Measurements from ENCODE around the gene OSBPL10.
A peak's percentile ranks its signal among the peaks of the same experiment; 100 is the strongest.

OSBPL10 gene

DNA sequence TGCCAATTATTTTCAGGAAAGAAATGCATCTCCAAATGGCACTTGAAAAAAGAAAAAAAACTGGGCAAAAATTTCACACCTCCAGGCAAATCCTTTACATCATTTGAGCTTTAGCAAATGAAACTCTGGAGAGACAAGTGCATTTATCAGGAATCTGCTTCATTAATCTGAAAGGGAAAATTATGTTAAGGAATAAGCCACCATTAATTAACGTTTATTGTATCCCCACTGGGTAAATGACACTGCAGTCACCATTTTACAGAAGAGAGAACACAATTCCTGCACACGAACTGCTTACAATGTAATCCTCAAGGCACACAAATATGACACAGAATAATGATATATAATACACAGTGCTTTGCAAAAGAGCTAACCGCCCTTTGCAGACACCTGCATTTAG, 217.3 kb downstream of the OSBPL10 start:
- DNase-seq, result no peak

DNA sequence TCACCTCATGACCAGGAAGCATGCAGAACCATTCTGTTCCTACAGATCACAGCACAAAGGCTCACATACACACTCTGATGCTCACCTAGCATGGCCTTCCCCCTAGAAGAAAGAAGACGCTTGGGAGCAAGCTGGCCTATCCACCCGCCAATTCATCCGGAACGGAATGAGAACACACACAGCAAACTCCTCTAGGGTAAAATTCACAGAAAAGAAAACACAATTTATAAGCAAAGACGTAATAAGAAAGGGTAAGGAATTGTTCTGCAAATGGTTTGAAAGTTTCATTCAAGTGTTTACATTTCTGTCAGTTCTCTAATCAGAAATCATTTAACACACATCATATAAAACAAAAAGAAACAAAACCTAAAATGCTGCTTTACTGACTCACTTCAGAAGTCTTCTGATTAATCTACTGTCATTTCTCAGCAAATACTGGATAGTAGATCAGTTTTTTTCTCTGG, 218.1 kb downstream of the OSBPL10 start:
- DNase-seq, result no peak

DNA sequence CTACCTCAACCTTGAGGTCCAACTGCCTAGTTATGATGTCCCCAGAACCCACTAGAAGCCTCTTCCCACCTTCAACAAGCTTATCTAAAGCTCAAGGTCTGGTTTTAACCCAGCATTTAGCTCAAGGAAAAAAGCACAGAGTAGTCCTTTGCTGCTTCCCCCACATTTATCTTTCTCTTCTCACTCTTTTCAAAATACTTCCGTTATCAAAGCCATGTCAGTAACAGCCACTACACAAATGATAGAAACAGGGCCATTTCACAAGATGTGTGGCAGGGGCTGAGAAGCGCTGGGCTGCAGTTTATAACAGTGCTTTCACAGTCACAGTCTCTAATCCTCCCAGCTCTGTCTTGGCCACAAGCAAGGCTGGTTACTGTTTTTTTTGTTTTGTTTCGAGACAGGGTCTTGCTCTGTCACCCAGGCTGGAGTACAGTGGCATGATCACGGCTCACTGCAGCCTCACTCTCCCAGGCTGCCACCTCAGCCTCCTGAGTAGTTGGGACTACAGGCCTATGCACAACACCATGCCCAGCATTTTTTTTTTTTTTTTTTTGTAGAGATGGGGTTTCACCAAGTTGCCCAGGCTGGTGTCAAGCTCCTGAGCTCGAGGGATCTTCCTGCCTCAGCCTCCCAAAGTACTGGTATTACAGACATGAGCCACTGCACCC, 218.8 kb downstream of the OSBPL10 start:
- peak; percentile 61 for DNase-seq

DNA sequence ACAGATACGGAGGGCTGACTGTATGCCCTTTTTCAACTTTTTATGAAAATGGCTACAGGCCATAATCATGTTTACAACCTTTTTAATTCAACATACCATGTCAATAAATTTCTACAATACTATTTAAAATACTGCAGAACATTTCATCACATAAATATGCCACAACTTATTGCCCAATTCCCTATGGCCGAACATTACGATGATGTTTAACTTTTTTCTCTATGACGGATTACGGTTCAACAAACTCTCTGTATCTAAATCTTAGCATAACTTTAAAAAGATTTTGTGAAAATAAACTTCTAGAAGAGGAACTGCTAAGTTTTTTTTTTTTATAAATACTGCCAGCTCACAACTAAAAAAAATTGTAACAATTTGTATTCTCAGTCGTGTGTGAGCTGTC, 220.4 kb downstream of the OSBPL10 start:
- DNase-seq, result no peak

DNA sequence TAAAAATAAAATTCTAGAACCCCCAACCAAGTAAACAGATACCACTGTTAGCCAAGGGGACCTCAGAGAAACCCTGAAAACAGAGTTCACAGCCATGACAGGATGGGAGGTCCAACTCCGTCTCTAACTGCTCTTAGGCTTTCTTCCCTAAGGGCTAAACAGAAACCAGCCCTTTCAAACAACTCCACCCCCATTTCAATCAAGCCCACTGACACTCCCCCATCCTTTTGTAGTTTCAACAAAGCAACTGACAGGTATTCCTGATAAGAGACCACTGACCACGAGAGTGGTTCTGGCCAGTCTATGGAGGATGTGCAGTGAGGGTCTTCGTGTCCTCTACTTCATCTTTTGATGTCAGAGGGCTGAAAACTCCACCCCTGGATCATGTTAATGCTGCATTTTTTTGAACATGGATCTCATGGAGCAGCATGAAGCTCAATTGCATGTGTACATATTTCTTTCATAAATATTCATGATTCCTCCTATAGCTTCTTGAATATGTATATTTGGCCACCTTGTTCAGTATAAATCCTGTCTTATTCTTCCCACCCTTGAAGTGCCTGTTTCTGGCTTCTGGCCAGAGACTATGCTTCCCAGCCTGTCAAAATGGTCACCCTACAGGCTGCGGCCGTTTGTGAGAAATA, 222.6 kb downstream of the OSBPL10 start:
- no peak for DNase-seq

DNA sequence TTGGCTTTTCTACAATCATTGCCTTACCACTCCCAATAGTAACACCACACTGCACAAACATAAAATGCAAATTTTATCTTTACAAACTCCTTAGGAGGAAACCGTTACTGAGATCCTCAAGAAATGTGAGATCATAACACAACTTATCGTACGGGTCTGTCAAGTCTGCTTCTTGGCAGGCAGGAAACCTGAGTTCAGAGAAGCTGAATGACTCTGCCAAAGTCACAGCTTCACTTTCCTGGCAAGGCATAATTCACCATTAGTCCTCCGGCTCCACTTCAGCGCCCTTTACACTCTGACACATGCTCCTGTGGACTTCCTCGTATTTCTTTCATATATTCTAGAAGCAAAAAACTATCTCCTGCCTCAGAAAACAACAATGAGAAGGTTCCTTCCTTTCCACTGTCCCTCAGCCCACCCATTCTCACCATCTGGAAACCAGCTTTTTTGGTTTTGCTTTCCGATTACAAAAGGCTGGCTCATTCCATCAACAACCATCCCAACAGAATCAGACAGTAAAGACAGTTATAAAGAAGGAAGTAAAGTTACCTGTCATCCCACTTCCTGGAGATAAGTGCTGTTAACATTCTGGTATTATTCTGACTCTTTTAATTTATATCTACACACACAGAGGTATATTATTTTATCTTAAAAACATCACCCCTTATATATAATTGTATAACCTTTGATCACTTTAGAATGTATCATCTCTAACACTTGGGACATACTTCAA, 225.0 kb downstream of the OSBPL10 start:
- peak; percentile 88 for DNase-seq

DNA sequence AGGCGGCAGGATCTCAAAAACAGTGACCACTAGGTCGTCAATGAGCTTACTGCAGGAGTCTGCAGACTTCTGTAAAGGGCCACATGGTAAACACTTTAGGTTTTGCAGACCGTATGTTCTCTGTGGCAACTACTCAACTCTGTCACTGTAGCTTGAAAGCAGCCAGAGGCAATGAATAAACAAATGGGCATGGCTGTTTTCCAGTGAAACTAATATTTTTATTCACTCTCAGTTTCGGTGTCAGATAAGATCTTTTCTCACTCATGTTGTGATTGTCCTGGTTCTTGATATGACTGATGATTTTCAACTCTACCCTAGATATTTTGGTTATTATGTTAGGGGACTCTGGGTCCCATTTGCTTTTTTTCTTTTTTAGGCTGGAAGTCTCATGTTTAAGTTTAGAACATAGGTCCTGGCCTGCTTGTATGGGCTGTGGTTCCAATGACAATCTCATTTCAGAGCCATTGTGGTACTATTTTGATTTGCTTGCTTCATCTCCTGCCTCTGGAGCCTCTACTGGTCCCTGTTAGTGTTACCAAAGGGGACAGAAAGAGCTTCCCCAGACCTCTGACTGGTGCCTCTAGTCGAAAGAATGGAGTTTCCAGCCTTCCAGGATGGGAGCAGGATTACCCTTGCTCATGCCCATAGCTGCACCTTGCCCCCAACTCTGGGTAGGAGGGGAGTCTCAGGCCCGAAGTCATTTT, 226.3 kb downstream of the OSBPL10 start:
- peak; percentile 87 for DNase-seq

DNA sequence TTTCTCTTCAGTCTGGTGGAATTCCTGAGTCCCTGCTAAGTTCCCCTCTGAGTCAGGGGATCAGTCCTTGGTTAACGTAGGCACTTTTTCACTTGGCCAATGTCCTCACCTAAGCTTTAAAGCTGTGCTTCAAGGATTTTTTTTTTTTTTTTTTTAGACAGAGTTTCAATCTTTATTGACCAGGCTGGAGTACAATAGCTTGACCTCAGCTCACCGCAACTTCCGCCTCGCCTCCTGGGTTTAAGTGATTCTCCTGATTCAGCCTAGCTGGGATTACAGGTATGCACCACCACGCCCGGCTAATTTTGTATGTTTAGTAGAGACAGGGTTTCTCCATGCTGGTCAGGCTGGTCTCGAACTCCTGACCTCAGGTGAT, 228.0 kb downstream of the OSBPL10 start:
- DNase-seq, result no peak

DNA sequence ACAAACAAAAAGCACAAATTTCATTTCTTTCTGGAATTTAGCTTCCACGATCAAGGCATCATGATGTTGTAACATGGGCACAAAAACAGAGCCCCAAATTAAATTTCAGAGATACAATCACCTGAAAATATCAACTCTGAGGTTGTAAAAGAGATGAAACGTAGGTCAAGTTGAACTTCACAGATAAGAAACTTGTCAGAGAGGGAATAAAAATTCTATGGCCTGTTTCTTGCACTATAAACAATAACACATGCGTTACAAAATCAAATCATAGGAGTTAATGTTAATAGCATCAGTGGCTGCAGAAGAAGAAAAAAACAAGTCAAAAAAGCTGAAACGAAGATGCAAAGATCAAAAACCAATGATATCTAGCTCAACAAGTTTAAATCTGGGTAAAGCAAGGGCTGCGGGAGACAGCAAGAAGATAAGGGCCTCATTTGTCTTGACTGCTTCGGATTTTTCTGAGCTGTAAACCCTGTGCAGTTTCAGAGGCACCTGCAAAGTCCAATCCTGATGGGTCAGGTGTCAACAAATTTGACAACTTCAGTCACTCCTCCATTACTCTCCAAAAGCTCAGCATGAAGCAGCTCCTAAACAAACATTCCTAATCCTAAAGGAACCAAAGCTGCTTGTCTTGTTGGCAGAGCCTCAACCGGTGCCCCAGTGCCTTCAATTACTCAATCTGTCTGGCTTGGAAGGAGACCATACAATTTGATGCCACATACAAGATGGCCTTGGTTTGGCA, 228.6 kb downstream of the OSBPL10 start:
- no peak for DNase-seq

DNA sequence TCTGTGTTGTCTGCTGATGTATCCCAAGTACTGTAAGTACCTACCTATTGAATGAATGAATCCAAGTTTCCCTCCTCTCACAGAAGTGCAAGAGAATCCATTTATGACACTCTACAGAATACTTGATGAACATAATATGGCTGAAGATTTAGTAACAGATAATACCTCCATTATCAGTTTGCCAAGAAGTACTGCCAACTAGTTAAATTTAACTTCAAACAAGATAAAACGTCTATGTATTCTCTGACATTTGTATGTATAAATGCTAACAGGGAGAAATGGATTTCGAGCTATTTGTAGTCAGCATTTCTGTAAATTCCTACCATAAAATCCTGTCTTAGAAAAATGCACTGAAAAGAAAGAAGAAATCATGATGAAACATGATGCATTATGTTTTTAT, 230.7 kb downstream of the OSBPL10 start:
- DNase-seq, result no peak

DNA sequence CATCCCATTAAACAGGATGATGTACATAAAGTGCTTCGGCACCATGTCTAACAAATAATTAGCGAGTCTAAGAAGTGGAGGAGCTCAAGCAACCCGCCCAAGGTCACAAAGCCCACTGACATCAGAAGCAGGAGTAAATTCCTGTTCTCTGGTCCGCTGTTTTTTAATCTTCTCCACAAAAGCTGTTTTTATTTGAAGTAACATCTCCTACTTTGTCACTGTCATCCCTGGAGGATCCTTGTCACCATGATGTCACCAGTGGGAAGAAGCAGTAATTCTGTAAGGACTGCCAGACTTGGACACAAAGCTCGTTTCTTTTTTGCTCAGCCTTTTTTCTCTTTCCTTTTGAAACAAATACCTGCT, 232.1 kb downstream of the OSBPL10 start:
- no peak for DNase-seq

DNA sequence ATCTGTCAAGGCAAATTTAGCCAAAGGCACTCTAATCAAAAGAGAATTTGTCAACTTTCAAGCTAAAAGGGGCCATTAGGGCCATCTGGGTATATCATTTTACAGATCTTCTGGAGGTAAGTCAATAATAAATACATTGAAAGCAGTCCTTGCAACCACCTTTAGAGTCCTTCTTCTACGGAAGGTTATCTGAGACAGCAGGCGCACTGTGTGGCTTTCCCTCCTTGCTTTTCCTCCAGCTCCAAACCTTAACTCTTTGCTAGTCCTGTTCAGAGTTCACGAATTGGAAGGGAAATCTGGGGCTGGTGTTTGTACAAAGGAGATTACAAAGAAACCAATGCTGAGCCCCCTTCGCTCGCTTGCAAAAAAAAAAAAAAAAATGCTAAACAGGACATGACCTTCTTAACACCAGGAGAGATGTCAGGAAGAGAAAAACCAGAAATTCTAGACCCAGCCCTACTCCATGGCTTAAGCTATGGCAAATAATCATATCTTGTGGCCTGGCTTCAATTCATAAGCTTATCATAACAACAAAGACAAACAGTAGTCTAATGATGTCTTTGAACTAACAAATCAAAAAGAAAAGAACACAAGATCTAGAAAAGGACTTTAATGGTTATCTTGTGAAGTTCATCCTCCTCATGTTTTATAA, 232.7 kb downstream of the OSBPL10 start:
- DNase-seq, result no peak

DNA sequence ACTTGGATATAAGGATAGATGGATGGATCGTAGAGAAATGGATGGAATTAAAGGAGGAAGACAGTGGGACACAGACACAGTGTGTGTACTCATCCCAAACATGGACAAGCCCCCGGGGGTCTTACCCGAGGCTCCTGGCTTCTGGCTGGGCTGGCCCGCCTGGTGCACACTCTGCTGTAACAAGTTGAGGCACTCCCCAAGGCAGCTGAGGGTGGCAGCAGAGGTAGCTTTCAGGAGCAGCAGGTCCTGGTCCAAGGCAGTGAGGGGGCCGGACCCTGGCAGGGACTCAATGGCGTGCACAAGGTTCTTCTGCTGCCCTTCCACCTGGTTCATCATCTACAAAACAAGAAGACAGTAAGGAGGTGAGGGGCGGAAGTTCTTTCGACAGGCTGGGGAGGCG, 233.3 kb downstream of the OSBPL10 start:
- no peak for DNase-seq

DNA sequence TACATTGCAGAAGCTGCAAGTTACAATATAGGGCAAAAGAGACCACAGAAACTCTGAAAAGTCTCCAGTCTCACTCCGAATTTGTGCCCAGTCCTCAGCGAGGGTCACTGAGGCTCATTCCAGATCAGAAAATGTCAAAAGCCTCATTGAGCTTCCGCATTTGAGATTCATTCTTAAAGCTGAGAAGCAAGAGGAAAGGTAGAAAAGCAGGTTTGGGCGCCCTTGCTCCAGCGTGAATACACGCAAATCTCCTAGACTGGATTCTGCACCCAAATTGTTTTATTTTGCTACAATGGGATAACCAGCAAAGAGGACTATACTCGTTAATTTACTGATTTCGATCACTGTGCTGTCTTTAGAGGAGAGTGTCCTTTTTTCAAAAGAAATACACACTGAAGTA, 236.1 kb downstream of the OSBPL10 start:
- no peak for DNase-seq

DNA sequence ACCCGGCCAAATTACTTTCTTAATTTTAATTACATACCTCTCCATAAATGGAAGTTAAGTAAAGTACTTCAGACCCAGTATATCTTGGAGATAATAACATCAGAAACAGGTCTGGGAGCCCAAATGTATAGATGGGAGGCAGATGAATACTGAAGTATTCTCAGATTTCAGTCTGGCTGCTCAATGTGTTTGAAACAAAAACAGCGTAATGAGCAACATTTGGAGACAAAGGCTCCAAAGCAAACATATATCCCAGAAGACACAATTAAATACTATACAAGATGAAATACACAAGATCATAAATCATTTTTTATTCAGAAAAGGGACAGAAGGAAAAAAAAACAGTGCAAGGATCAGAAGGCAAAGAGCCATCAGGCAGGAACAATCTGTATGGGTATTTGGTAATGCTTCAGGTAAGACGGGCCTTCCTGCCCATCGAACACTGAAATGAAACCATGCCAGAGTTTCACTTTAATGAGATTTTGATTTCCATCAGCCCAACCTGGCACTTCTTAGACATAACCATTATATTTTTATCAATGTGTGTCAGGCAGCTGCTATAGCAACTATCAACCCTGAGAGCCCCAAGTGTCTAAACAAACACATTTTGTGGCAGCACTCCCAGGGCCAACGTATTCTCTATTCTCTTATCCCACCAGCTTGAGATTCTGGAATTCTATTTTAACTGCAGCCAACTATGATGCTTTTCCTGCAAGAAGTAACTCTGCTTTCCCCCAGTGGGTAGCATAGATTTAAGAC, 237.6 kb downstream of the OSBPL10 start:
- DNase-seq, result no peak

DNA sequence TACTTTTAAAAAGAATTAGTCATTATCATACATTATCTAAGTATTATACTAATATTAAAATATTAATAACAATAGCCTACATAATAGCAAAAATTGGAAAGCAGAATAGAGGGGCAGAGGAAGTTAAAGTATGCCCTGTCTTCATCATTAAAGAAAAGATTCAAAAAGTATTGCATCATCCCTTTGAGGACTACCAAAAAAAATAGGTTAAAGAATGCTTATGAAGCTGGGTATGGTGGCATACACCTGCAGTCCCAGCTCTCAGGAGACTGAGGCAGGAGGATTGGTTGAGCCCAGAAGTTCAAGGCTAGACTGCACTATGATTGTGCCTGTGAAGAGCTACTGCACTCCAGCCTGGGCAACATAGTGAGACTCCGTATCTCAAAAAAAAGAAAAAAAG, 240.7 kb downstream of the OSBPL10 start:
- DNase-seq, result no peak

DNA sequence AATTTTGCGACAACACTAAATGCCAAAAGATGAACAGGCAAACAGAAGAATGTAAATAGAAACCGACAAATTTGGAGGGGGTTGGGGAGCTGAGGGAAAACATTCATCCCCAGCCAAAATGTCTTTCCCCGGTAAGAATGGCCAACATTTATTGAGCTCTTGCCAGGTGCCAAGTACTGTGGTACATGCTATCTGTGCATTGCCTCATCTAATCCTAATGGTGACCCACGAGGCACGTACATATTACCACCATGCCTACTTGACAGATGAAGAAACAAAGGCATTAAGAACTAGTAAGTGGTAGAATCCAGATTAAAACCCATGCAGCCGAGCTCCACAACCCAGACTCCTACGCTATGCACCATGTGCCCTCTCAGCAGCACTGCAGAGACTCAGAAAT, 242.7 kb downstream of the OSBPL10 start:
- DNase-seq, result no peak

DNA sequence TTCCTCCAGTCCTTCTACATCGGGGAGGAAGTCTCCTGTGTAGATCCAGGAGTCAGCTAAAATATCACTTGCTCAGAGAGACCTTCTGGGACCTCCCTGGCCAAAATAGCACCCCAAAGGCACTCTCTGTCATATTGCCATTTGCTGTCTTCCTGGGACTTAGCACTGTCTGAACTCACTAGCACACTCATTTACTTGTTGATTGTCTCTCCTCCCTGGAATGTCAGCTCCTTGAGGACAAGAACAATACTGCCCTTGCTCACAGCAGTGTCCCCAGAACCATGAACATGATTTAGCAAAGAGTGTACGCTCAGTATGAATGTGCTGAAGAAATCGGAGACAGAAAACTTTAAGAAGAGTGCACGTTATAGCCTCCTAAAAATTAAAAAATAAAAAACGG, 245.4 kb downstream of the OSBPL10 start:
- DNase-seq, result no peak

DNA sequence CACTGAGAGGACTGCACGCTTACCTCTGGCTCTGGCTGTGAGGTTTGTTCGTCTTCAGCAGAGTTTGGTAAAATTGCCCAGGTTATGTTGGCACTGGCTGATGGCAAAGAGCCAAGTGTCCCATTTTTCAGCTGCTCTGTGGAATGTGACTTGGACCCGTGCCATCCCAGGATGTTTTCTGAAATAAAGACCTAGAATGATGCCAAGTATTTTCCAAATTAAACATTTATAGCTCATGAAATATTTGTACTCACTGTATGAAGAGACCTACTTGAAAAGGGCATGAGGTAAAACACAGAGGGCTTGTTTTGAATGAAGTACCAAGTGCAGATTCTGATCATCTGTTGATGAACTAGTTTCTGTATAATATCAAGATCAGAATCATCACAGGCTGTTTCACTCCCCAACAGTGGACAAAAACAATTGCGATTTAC, 247.8 kb downstream of the OSBPL10 start:
- DNase-seq, result no peak

DNA sequence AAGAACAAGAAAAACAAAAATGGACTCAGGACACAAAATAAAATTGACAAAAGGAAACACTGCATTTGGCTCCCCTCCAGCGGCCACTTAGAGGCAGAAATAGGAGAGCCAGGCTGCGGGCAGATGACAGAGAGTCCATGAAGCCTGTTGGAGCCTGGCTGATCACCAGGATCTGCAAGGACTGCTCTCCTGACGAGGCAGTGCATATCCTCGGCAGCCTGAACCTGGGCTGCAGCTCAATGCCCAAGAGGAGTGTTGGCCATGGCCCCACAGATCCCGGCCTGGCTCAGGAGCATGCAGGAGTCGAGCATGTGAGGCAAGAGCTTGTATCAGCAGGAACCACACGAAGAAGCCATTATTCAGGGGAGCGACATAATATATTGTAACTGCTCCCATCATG, 248.5 kb downstream of the OSBPL10 start:
- no peak for DNase-seq

DNA sequence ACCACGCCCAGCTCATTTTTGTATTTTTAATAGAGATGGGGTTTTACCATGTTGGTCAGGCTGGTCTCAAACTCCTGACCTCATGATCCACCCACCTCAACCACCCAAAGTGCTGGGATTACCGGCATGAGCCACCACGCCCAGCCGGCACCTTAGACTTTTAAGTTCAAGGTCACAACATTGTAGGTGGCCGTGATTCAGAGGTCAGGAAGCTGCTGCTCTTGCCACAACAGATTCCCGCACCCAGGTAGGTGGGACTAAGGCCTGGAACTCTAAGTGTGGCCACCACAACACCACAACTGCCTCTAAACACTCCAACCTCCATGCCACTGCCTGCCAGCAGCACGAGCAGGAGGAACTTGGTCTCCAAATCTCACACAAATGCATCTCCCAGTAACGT, 251.5 kb downstream of the OSBPL10 start:
- no peak for DNase-seq

DNA sequence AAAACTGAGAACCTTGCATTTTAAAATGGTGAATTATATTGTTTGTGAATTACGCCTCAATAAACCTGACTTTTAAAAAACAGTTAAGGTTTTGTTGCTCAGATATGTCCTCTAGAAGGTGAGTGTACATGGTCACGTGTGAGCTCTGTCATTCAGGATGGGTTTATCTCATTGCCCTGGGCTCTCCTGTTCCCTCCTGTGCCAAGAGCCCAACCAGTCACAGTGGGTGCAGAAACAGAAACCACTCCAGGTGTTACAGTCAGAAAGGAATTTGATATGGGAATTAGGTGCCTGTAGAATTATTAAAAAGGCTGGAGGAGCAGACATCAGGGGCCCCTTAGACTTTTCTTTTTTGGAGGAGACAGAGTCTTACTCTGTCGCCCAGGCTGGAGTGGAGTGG, 252.0 kb downstream of the OSBPL10 start:
- DNase-seq, result no peak

Measured in activated CD4-positive, alpha-beta T cell treated with anti-CD3 and anti-CD28 coated beads, Interleukin-2, Interleukin-6, amounts not matched to agents 100 ng/mL and 50 ng/mL, durations not matched to agents 16 hours and 8 hours (primary cell).